Heart left ventricle (tissue), 13 donors: ENCODE measurements around the gene TNS4.
A peak's percentile ranks its signal among the peaks of the same experiment; 100 is the strongest.

ENCODE experiments used
- POLR2A ChIP-seq, 2 donors: fragments of 450-650 bp; IDR thresholded peaks; one replicate each; pipeline ENCODE4 v1.6.1; 2017; ENCODE audit warnings: antibody characterized with exemption in 2 of 2, mild to moderate bottlenecking in 2 of 2, moderate library complexity in 2 of 2
- TF ChIP-seq, protein P1 (sequence below), 12 donors: fragments of 200-600 bp; sonication (generic) in 4 of 12; IDR thresholded peaks; one replicate each; pipeline versions ENCODE4 v1.5.0 to v1.8.0; 2018 to 2022; ENCODE audit warnings: antibody characterized with exemption in 12 of 12, mild to moderate bottlenecking in 5 of 12
- donor health status: ischemic (EF 13 %, LVEDD 7.1; RV severe dilation, severe dysfunction).
- donor health status: DM: no; HTN: yes; CAD: no.
- donor health status: DM: no; HTN: no; CAD: no.
- donor health status: ischemic (EF 25% LVEDD 6.9; RV normal size, moderate dysfunction).
- donor health status: ischemic (EF 25% LVEDD 5.7; RV mildly dilated, moderate dysfunction).
- donor health status: ischemic (EF 35%, LVEDD 5.7; RV mildly dilated, moderate dysfunction).
- donor health status: nonischemic (EF 11% LVEDD 7.7; RV severe dilation, severe dysfunction).
- donor health status: DM: yes; HTN: yes; CAD: no.
- donor health status: PGD.
- donor health status: ischemic (EF 29% LVEDD 5.4; RV normal size, mild dysfunction).
- donor health status: nonischemic (EF 23%, LVEDD 6.1; RV moderate dilation, normal function).

DNA sequence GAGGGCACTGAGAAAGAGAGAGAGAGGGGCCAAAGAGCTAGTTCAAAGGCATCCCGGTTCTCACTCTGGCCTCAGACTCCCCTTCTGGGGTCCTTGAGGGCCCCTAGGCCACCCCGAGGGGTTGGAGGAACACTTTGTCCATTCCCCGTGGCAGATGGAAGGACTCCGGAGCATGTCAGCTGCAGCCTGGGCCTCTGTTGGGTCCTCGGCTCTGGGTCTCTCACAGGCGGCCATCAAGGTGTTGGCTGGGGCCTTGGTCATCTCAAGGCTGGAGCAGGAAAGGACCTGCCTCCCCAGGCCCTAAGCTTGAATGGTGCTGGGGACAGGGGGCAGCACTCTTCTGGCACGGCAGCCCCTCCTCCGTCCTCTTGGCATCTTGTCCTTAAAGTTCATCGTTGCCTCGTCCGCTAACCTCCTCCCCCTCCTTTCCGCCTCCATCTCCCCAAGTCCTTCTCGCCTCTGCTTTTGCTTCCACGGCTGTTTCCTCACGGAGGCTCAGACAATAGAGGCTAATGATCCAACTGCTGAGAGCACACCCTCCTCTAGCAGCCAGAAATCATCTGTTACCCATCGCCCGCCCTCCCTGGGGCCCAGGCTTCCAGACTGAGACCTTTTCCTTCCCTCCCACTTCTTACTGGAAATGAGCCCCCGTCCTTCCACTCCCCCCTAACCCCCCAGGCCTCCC lies 40.6 kb upstream of the TNS4 start:
- TF ChIP-seq, protein P1, sequence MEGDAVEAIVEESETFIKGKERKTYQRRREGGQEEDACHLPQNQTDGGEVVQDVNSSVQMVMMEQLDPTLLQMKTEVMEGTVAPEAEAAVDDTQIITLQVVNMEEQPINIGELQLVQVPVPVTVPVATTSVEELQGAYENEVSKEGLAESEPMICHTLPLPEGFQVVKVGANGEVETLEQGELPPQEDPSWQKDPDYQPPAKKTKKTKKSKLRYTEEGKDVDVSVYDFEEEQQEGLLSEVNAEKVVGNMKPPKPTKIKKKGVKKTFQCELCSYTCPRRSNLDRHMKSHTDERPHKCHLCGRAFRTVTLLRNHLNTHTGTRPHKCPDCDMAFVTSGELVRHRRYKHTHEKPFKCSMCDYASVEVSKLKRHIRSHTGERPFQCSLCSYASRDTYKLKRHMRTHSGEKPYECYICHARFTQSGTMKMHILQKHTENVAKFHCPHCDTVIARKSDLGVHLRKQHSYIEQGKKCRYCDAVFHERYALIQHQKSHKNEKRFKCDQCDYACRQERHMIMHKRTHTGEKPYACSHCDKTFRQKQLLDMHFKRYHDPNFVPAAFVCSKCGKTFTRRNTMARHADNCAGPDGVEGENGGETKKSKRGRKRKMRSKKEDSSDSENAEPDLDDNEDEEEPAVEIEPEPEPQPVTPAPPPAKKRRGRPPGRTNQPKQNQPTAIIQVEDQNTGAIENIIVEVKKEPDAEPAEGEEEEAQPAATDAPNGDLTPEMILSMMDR (IDR thresholded peaks at IDR 0.05), result peak in 2 of 12 donors; percentile 6 to 21
- TF ChIP-seq POLR2A (IDR thresholded peaks at IDR 0.05), result no peak
